Lower lobe of right lung (tissue), 2 donors: ENCODE measurements around the gene ADAMTS18. TPM values are rescaled to one million over a fixed set of nuclear protein-coding genes. Genes with fewer than 3 reads are reported as not detected.

Source experiments
- ATAC-seq, 2 donors: fragments of 200-7000 bp; cut with Tn5 transposase; one replicate each; pipeline ENCODE4 v1.9.1; 2020 to 2022; ENCODE audit warnings: mild to moderate bottlenecking in 2 of 2, moderate library complexity in 2 of 2
- DNase-seq: peaks from one replicate; pipeline ENCODE4 v3.0.0-alpha.2; 2020
- H3K27ac ChIP-seq: fragments of 200-600 bp; one replicate; pipeline ENCODE4 v1.8.0; 2022
- H3K27me3 ChIP-seq: fragments of 200-600 bp; one replicate; pipeline ENCODE4 v1.8.0; 2022; ENCODE audit warnings: low read depth
- H3K36me3 ChIP-seq: fragments of 200-600 bp; one replicate; pipeline ENCODE4 v1.8.0; 2022; ENCODE audit warnings: mild to moderate bottlenecking
- H3K4me1 ChIP-seq: fragments of 200-600 bp; one replicate; pipeline ENCODE4 v1.8.0; 2022
- H3K4me3 ChIP-seq: fragments of 200-600 bp; one replicate; pipeline ENCODE4 v1.8.0; 2022; ENCODE audit warnings: mild to moderate bottlenecking
- H3K9me3 ChIP-seq: fragments of 200-600 bp; one replicate; pipeline ENCODE4 v1.8.0; 2022
- CTCF ChIP-seq: fragments of 200-600 bp; IDR thresholded peaks from one replicate; pipeline ENCODE4 v1.8.0; 2022; ENCODE audit warnings: antibody characterized with exemption, mild to moderate bottlenecking
- intact Hi-C: fragments of 100-400 bp; cut with DNase I; formaldehyde crosslinking; loops from one replicate; pipeline ENCODE4 v1.11.0; 2022
- total RNA-seq: library from RNA; stranded (reverse); fragmentation: NEBNext Ultra II Directional; extraction: Animal tissue kit (Norgen Biotek cat#: 25700); gene quantifications from one replicate; pipeline ENCODE4 v1.2.1, GENCODE V29; 2021
- donor health status: DM: no; HTN: yes; CAD: no; lungs with severe emphysema.

ADAMTS18 gene
- total RNA-seq, 1 donor from 2014 or later = 0.09 TPM

- H3K9me3 ChIP-seq = no peaks in the 10 kb centered on the region
- TF ChIP-seq CTCF = no peak
- no peak overlapping the region for H3K27ac ChIP-seq
- DNase-seq (no peak), ATAC-seq (no peak)
- H3K4me1 ChIP-seq = no peaks in the 10 kb centered on the region
- no peaks in the 10 kb centered on the region for H3K36me3 ChIP-seq
- no peaks in the 10 kb centered on the region for H3K27me3 ChIP-seq
- intact Hi-C loops = no loop called here
- H3K4me3 ChIP-seq = no peak overlapping the region
Observed at GRCh38 chr16:77353587-77354263, 81.1 kb downstream of the ADAMTS18 start.

DNA sequence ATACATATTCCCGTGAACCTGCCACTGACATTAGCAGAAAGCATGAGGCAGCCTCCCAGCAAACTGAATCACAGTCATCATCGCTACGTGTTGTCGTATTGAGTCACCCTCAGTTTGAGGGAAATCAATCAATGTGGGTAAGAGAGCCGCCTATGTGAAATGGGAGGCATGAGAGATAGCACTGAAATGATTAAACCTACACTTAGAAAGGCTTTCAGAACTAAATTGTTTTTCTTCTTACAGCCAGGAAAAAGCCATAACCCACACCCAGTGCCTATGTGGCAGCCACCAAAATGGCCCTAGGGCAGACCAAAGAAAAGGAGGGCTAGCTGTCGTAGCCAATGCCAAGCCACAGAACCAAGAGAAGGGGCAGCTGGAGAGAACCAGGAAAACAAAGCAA, 90.5 kb downstream of the ADAMTS18 start:
- no peak overlapping the region for H3K27ac ChIP-seq
- H3K36me3 ChIP-seq = no peaks in the 10 kb centered on the region
- intact Hi-C loops = no loop called here
- H3K27me3 ChIP-seq = no peaks in the 10 kb centered on the region
- ATAC-seq (no peak), DNase-seq (no peak)
- TF ChIP-seq CTCF = no peak
- H3K4me3 ChIP-seq = no peak overlapping the region
- no peaks in the 10 kb centered on the region for H3K9me3 ChIP-seq
- no peaks in the 10 kb centered on the region for H3K4me1 ChIP-seq

DNA sequence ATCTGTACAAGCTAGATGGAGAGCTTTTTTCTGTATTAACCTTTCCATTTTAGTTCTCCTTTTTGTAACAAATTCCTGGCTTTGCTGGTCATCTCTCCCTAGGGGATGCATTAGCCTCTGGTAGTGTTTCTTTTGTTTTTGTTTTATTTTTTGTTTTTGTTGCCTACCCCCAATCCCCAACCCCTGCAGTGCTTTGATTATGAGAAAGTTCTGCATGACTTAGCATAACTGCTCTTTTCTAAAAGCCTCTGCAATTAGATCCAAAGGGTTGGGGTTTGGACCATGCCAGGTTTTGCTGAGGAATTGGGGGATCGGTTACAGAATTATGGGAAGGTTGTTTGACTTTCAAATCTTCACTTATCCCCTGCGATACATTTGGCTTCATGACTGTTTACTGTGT, 98.2 kb downstream of the ADAMTS18 start:
- TF ChIP-seq CTCF = no peak
- no peaks in the 10 kb centered on the region for H3K4me1 ChIP-seq
- ATAC-seq = no peak
- H3K9me3 ChIP-seq = no peaks in the 10 kb centered on the region
- intact Hi-C loops = no loop called here
- H3K4me3 ChIP-seq = no peak overlapping the region
- H3K36me3 ChIP-seq = no peaks in the 10 kb centered on the region
- H3K27ac ChIP-seq = no peak overlapping the region
- no peaks in the 10 kb centered on the region for H3K27me3 ChIP-seq
- no peak for DNase-seq

DNA sequence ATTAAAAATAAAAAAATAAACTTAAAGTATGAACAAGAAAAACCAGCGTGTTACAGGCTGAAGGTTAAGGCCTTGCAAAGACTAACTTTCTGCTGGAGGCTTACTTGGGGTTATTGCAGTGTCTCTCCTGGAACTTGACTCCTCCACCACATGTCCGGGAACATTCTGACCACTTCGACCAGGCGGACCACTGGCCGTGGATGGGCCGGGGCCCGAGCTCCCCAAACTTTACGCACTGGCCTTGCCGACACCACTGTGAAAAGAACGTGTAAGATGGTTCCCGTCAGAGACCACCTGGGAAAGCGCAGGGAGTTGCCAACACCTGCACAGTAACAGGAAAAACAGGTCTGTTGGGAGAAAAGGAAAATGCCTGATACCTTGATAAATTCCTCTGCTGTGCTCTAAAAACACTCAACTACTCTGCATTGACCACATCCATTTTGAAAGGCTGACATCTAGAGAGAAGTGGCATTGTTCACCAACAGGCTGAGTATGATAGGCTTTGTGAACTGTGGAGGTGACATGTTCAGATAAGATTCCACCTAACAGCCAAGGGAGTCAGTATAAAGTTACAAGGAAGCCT, 99.1 kb downstream of the ADAMTS18 start:
- Histone ChIP-seq H3K4me3 (no peak overlapping the region), H3K27ac (no peak overlapping the region), H3K9me3 (no peaks in the 10 kb centered on the region), H3K36me3 (no peaks in the 10 kb centered on the region), H3K27me3 (no peaks in the 10 kb centered on the region), H3K4me1 (no peaks in the 10 kb centered on the region)
- ATAC-seq (no peak), DNase-seq (no peak)
- intact Hi-C loops = no loop called here
- TF ChIP-seq CTCF = no peak

GRCh38 chr16:77332792-77333191, 102.0 kb downstream of the ADAMTS18 start:
- no peaks in the 10 kb centered on the region for H3K9me3 ChIP-seq
- no peak overlapping the region for H3K27ac ChIP-seq
- intact Hi-C loops = no loop called here
- DNase-seq = no peak
- no peak overlapping the region for H3K4me3 ChIP-seq
- H3K27me3 ChIP-seq = no peaks in the 10 kb centered on the region
- H3K4me1 ChIP-seq = no peaks in the 10 kb centered on the region
- no peaks in the 10 kb centered on the region for H3K36me3 ChIP-seq
- no peak for ATAC-seq
- no peak for TF ChIP-seq CTCF
